OCI-LY3 (cell line): Measurements from ENCODE around the gene NRROS.
A peak's percentile ranks its signal among the peaks of the same experiment; 100 is the strongest.

Experiments used
- H2AFZ ChIP-seq: fragments of 200-600, 300-600 bp; shearing (Covaris generic); 2 replicates; pipeline ENCODE4 v1.6.0; 2014; ENCODE audit warnings: antibody characterized with exemption, low read depth, low read length
- H3K27ac ChIP-seq: fragments of 200-600, 300-600 bp; sonication (generic); 2 replicates; pipeline ENCODE4 v1.5.1; 2014; ENCODE audit warnings: mild to moderate bottlenecking, low read length, moderate library complexity, mixed read lengths
- H3K27me3 ChIP-seq: fragments of 200-600, 300-600 bp; sonication (generic); 2 replicates; pipeline ENCODE4 v1.6.1; 2014; ENCODE audit warnings: low read depth, low read length, mixed read lengths
- H3K36me3 ChIP-seq: fragments of 200-600, 300-600 bp; sonication (generic); replicated peaks from 2 replicates; pipeline ENCODE3; 2014; ENCODE audit warnings: low read depth, low read length, mixed read lengths
- H3K4me1 ChIP-seq: fragments of 300-600, 200-600 bp; sonication (generic); 2 replicates; pipeline ENCODE4 v1.6.1; 2014; ENCODE audit warnings: low read length, mixed read lengths
- H3K4me2 ChIP-seq: fragments of 200-600, 300-600 bp; sonication (generic); 2 replicates; pipeline ENCODE4 v1.6.1; 2014; ENCODE audit warnings: low read length, mixed read lengths
- H3K4me3 ChIP-seq: fragments of 300-600, 200-600 bp; sonication (generic); 2 replicates; pipeline ENCODE4 v1.5.1; 2014; ENCODE audit warnings: antibody characterized with exemption, mild to moderate bottlenecking, low read length, moderate library complexity
- H3K79me2 ChIP-seq: fragments of 300-600, 200-600 bp; shearing (Covaris generic); 2 replicates; pipeline ENCODE4 v1.6.1; 2014; ENCODE audit warnings: mild to moderate bottlenecking, low read length, mixed read lengths
- H3K9ac ChIP-seq: fragments of 300-600, 200-600 bp; shearing (Covaris generic); 2 replicates; pipeline ENCODE4 v1.6.0; 2014; ENCODE audit warnings: mild to moderate bottlenecking, low read length, moderate library complexity
- H3K9me3 ChIP-seq: fragments of 200-600, 300-600 bp; shearing (Covaris generic); 2 replicates; pipeline ENCODE4 v1.6.1; 2014; ENCODE audit warnings: low read length, mixed read lengths; ENCODE audit not compliant: insufficient read depth
- H4K20me1 ChIP-seq: fragments of 200-600, 300-600 bp; sonication (generic); 2 replicates; pipeline ENCODE4 v1.6.1; 2016; ENCODE audit warnings: low read length, mixed read lengths; ENCODE audit not compliant: insufficient read depth
- CTCF ChIP-seq: fragments of 200-600, 300-600 bp; sonication (generic); IDR thresholded peaks from 2 replicates; pipeline ENCODE4 v1.5.1; 2014; ENCODE audit warnings: antibody characterized with exemption, low read length, low read depth
- EZH2phosphoT487 ChIP-seq: fragments of 200-600 bp; shearing (Covaris generic); IDR thresholded peaks from 2 replicates; pipeline ENCODE4 v1.6.1; 2018; ENCODE audit warnings: antibody characterized with exemption, mixed run types, low read depth

NRROS gene

GRCh38 chr3:196642434-196642833 is 2.9 kb downstream of the NRROS start:
- Histone ChIP-seq H3K27me3 (no peaks in the 10 kb centered on the region), H3K4me1 (peaks cover 91% of the 10 kb centered on the region), H4K20me1 (peaks cover 23% of the 10 kb centered on the region), H3K4me3 (peak overlapping the region; percentile 85), H3K27ac (peak overlapping the region; percentile 98), H3K9ac (peak overlapping the region; percentile 98), H3K79me2 (peaks cover 95% of the 10 kb centered on the region), H3K9me3 (no peaks in the 10 kb centered on the region), H3K4me2 (peak overlapping the region; percentile 93), H3K36me3 (peaks cover 57% of the 10 kb centered on the region), H2AFZ (no peak overlapping the region)
- TF ChIP-seq CTCF (no peak), EZH2phosphoT487 (no peak)

- Histone ChIP-seq H3K27ac (peak overlapping the region; percentile 98), H3K9ac (peak overlapping the region; percentile 75), H2AFZ (no peak overlapping the region), H3K9me3 (no peaks in the 10 kb centered on the region), H3K4me2 (peak overlapping the region; percentile 71), H3K79me2 (peaks cover 95% of the 10 kb centered on the region), H4K20me1 (peaks cover 28% of the 10 kb centered on the region), H3K4me3 (peak overlapping the region; percentile 48), H3K4me1 (peaks cover 90% of the 10 kb centered on the region), H3K27me3 (no peaks in the 10 kb centered on the region), H3K36me3 (peaks cover 62% of the 10 kb centered on the region)
- no peak for TF ChIP-seq EZH2phosphoT487
- TF ChIP-seq CTCF = no peak
These were observed 3.8 kb downstream of the NRROS start for GRCh38 chr3:196643201-196643749.

GRCh38 chr3:196643761-196644160 is 4.3 kb downstream of the NRROS start:
- Histone ChIP-seq H3K4me2 (peak overlapping the region; percentile 71), H3K4me3 (peak overlapping the region; percentile 48), H3K27ac (peak overlapping the region; percentile 98), H4K20me1 (peaks cover 30% of the 10 kb centered on the region), H3K9ac (peak overlapping the region; percentile 75), H3K9me3 (no peaks in the 10 kb centered on the region), H3K36me3 (peaks cover 64% of the 10 kb centered on the region), H2AFZ (no peak overlapping the region), H3K27me3 (no peaks in the 10 kb centered on the region), H3K4me1 (peaks cover 87% of the 10 kb centered on the region), H3K79me2 (peaks cover 95% of the 10 kb centered on the region)
- no peak for TF ChIP-seq CTCF
- TF ChIP-seq EZH2phosphoT487 = no peak

- no peak overlapping the region for H3K9ac ChIP-seq
- H3K27ac ChIP-seq = peak overlapping the region; percentile 98
- no peak for TF ChIP-seq EZH2phosphoT487
- no peak for TF ChIP-seq CTCF
- no peak overlapping the region for H3K4me3 ChIP-seq
- H3K4me2 ChIP-seq = no peak overlapping the region
- H2AFZ ChIP-seq = no peak overlapping the region
- peaks cover 41% of the 10 kb centered on the region for H4K20me1 ChIP-seq
- peaks cover 80% of the 10 kb centered on the region for H3K4me1 ChIP-seq
- no peaks in the 10 kb centered on the region for H3K9me3 ChIP-seq
- no peaks in the 10 kb centered on the region for H3K27me3 ChIP-seq
- H3K79me2 ChIP-seq = peaks cover 95% of the 10 kb centered on the region
- H3K36me3 ChIP-seq = peaks cover 69% of the 10 kb centered on the region
These were observed 5.6 kb downstream of the NRROS start for GRCh38 chr3:196645096-196645495.
